Measurements from ENCODE around the gene SYT2.
"Not testable (repeated sequence)": the region's sequence is repeated elsewhere in the genome, so short reads cannot be mapped to it uniquely, and the experiment has no call there.

The SYT2 gene

DNA sequence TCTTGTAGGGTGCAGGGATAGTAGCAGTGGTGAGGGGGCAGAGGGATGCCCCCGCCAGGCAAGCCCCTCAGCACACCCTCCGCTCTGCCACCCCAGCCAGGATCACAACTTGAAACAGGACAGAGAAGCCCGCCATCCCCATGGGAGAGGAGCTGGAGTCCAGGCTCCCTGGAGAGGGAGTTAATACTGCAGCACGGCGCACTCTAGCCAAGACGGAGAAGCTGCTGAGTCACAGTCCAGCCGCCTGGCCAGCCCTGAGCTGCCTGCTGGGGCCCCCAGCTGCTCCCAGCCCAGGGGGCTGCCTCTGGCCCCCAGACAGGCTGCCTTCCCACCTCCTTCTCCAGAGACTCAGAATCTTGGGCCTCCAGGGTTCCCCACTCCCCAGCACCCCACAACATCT, 87.2 kb downstream of the SYT2 start:
- no peak for DNase-seq (ENCODE audit: low read depth)

DNA sequence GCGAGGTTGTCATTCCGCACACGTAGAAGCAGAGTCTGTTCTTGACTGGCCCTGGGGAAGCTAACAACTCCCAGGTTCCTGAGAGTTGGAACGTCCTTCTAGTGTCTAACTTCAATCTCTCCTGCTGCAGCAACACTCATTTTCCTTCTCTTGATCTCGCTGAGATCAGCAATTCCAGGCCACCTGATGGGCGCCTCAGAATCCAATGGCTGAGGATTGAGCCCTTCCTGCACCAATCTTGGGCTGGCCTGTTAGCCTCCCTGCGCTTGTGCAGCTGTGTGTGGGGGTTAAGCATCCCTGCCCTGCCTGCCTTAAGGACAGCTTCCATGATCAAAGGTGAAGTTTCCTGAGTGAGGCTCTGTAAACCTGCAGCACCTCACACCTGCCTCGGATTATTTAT, 87.9 kb downstream of the SYT2 start:
- no peak for DNase-seq (ENCODE audit: low read depth)

DNA sequence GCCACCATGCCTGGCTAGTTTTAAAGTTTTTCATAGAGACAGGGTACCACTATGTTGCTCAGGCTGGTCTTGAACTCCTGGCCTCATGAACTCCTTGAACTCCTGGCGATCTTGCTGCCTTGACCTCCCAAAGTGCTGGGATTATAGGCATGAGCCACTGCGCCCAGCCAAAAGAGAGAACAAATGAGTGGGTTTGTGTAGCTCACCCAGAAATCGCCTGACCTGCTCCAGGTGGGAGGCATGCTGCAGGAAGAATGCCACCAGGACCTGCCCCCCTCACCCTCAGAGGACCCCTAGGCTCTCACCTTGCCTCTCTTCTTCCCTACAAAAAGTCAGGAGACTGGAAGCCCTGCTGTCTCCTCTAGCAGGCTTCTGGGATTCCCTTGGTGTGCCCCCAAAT, 88.8 kb downstream of the SYT2 start:
- DNase-seq (ENCODE audit: low read depth) = no peak

DNA sequence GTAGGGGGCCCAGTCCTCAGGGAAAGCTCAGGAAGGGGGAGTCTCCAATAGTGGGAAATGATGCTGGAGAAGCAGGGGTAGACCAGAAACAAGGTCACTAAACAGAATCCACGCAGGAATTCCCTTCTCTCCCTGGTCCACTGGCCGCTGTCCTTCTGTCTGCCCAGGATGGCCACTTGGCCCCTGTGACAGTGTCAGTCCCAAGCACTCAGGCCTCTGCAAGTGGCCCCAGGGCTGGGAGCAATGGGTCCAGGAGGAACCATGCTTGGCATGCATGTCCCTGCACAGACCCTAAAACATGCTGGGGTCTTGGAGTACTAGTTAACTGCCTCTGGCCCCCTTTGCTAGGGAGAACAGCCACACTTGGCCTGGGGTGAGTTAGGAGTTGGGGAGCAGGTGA, 90.2 kb downstream of the SYT2 start:
- not testable (repeated sequence) for DNase-seq (ENCODE audit: low read depth)

DNA sequence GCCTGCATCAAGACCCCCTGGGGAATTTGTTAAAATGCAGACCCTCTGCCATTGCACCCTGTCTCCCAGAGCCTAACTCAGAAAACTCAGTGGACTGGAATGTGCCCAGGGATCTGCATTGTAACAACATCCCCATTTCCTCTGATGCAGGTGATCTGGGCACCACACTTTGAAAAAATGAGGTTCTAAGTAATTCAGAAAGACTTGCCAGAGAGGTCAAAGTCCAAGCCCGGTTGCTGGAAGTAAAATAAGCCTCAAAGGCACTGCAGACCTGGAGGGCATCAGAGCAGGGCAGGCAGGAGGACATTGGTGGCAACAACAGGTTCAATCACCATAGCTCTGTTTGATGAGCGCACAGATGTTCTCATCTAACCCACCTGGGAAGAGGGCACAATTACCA, 90.7 kb downstream of the SYT2 start:
- no peak for DNase-seq (ENCODE audit: low read depth)

DNA sequence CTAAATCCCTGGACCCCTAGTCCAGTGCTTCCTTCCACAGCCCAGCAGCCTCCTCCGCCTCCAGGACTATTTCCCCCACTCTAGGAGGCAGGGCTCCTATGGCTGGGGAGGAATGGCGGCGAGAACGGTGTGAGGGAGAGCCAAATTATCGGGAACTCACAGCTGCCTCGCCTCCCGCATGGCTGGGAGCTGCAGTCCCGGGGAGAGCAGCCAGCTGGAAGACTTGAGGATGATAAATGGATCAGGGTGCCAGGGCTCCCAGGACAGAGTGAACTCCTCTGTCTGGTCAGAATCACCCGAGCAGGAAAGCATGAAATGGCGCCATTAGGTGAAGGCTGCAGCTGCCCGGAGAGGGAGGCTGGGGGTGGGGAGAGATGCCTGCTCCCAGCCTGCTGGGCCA, 91.2 kb downstream of the SYT2 start:
- not testable (repeated sequence) for DNase-seq (ENCODE audit: low read depth)

DNA sequence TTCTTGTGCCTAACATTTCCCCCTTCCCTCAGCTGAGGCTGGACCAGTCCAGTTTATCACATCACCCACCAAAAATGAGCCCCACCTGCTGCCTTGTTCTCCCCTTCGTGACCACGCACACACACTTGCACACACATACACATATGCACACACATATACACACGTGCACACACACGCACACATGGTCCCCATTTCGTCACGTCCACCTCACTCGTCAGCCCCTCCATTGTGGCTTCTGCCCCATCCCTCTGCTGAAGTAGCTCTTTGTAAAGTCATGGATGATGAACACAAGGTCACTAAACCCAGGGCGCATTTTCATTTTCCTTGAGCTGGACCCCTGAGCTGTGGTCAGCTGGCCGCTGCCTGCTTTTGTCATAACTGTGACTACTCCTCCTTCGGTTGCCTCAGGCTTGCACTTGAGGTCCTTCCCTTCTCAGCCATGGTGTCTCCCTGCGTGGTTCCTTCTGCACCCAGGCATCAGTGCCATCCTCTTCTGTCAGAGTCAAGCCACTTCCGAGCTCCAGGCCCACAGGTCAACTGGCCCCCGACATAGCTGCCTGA, 93.8 kb downstream of the SYT2 start:
- no peak for DNase-seq (ENCODE audit: low read depth)

DNA sequence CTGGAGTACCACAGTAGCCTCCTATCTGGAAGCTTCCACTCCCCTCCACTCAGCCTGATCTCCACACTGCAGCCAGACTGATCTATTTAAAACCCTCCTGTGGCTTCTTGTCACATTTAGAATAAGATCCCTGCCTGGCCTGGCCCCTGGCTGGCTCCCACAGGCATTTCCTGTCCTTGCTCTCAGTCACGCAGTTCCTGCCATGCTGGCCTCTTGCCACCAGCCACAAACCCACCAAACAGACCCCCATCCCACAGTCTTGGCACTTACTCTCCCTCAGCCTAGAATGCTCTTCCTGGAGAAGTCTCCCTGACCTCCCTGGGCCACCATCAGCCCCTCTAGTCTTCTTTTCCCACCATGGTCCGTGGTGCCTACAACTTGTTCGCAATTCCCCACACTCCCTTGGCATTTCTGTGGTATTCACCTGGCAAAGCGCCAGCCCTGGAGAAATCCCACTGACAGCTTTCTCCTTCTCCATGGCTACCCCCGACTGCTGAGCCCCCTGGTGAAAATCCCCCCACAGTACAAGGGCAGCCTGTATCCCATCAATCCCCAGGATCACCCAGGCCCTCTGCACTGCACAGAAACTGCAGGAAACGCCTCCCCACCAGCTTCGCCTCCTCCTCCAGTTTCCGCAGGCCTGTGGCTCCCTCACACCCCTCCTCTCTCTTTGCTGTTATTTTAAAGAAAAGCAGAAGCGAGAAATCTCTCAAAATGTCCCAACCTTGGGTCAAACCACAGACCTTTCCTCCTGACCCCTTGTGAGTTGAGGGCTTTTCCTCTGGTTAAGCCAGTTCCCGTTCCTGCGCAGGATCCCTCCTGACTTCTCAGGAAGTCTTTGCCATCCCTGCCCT, 94.5 kb downstream of the SYT2 start:
- no peak for DNase-seq (ENCODE audit: low read depth)

DNA sequence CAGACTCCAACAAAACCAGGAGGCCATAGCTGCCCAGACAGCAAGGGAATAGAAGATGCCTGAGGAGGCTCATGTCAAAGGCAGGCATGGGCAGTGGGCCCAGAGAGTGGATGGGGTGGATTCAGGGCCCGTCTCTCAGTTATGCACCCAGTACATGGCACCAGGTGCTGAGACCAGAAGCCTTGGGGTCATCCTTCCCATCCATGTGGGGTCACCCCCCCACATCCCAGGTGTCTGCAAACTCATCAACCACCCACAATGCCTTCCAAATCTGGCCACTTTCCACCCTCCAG, 95.1 kb downstream of the SYT2 start:
- not testable (repeated sequence) for DNase-seq (ENCODE audit: low read depth)

DNA sequence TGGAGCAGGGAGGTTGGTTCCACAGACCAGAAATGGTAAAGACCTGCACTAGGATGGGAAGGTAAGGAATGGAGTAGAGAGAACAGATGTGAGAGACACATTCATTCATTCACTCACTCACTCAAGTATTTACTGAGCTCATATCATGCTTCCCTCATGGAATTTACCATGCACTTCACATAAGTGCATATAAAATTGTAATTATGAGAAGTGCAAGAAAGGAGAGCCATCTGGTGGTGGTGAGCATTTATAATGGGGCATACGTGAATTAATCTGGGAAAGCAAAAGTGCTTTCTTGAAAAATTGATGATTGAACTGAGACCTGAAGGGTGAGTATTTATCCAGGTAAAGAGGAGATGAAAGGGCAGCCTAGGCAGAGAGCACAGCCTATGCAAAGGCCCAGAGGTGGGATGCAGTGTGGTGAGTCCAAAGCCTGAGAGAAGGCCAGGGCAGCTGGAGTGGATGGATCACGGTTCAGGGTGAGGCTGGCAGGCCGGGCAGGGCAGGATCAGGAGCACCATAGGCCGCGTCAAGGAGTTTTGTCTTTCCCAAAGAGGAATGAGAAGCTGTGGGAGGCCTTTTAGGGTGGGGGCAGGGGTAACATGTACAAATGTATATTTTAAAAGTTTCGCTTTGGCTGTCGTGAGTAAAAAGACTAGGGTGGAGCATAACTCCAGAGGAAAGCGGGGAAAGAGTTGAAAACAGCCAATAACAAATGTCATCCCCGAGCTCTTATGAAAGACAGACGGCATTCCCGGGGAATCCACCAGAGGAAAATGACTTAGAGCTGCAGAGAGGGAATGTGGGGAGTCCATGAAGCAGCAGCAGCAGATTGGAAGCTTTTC, 95.7 kb downstream of the SYT2 start:
- not testable (repeated sequence) for DNase-seq (ENCODE audit: low read depth)

DNA sequence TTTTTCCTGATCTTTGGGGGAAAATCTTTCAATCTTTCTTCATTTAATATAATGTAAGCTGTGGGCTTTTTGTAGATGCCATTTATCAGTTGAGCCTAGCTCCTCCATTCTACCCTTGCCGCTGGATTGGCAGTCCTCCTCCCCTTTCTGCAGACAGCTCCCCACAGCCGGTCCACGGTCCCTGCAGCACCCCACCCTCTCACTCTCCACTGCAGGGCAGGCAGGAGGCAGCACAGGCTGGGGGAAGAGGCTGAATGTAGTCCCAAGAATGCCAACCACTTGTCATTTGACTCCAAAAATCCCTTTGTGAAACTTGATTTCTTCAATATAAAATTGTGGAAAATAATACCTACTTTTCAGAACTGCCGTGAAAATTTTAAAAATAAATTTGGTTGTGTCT, 96.7 kb downstream of the SYT2 start:
- DNase-seq (ENCODE audit: low read depth) = no peak

DNA sequence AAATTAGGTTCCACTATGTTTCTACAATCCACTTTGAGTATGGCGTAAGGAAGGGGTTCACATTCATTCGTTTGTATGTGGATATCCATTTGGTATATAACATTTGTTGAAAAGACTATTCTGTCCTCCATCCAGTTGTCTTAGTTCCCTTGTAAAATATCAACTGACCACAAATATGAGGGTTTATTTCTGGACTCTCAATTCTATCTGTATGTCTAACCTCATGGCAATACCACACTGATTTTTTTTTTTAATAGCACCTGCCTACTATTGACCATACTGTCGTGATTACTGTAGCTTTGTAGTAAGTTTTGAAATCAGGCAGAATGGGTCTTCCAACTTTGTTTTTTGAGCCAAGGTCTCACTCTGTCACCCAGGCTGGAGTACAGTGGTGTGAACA, 98.2 kb downstream of the SYT2 start:
- DNase-seq (ENCODE audit: low read depth) = not testable (repeated sequence)

DNA sequence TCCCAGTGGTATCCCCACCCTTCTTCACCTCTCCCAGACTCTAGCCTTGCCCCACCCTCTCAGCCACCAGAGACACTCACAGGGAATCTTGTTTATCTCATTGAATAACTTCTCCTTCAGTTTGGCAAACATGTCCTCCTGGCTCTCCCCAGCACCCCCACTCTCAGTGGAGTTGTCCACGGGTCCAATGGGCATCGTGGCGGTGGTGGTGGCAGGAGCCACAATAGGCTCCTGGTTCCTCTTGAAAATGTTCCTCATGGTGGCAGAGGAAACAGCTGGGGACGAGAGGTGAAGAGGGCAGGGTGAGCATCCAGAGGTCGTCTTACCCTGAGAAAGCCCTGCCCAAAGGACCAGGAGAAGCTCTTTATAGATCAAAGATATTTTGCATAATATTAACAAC, 104.7 kb downstream of the SYT2 start:
- DNase-seq (ENCODE audit: low read depth) = no peak

DNA sequence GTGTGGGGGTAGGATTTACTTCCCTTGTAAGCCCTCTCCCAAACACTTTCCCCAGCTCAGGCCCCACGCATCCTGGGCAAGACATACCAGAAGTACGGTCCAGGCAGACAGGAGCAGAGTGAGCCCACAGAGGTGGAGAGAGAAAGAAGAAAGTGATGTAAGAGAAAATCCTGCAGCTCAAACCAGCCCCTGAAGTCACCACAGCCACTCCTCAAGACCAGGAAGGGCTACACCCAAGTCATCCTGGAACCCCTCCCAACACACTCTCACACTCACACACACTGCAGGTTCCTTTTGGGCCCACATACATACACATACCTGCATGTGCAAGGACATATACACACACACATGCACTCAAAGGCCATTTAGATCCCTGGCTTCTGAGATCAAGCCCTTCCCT, 106.8 kb downstream of the SYT2 start:
- no peak for DNase-seq (ENCODE audit: low read depth)

DNA sequence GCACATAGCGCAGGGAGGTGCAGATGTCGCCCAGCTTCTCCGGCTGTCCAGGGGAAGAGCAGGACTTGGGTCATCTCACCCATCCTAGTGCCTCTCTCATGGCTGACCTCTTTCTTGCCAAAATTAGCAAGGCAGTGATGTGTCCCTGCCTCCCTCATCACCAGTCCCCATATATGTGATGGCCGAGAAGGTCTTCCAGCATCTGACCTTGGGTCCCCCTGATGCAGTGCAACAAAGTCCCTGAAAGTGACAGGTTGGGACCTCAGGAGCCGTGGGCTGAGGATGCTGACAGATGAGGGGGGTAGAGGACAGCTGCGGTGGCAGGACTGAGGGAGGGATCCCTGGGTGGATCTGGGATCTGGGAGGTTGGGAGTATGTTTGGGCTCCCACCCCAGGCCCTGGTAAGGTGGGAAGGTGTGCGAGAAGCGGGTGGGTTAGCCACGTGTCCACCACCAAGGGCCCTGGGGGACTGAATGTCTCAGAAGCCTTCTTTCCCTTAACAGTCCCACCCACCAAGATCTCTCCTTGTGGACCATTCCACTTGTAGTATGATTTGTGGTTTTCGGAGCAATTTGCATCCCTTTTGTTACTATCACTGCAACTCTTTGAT, 109.7 kb downstream of the SYT2 start:
- no peak for DNase-seq (ENCODE audit: low read depth)

DNA sequence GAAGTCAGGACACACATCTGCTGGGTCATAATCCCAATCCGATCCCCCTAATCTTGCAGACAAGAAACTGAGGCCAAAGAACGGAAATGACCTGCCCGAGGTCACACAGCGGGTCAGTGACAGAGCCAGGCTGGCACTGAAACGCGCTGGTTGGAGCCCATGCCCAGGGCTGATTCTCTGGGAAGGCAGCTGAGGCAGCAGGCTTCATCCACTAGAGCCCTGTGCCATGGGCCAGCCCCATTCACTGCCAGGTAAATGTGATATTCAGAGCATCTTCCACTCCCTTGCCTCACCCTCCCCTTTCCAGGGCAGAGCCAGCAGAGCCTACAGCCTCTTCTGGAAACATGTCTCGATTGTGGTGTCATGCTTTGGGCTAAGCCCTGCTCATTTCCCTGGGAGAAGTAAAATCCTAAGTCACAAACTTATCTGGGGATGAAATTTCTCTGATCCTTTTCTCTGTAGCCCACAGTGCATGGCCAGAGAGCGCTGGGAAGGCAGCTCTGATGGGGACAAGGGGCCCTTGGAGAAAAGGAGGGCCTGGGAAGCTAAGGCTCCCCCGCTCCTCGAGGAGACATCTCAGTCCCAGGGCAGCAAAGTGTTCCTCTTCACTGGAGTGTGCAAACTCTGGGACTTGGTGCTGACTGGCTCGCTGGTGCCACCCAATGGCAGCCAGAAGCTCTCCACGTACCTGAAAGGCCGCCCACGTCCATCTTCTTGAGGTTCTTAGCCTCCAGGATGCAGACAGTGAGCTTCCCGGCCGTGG, 110.4 kb downstream of the SYT2 start:
- DNase-seq (ENCODE audit: low read depth) = no peak

DNA sequence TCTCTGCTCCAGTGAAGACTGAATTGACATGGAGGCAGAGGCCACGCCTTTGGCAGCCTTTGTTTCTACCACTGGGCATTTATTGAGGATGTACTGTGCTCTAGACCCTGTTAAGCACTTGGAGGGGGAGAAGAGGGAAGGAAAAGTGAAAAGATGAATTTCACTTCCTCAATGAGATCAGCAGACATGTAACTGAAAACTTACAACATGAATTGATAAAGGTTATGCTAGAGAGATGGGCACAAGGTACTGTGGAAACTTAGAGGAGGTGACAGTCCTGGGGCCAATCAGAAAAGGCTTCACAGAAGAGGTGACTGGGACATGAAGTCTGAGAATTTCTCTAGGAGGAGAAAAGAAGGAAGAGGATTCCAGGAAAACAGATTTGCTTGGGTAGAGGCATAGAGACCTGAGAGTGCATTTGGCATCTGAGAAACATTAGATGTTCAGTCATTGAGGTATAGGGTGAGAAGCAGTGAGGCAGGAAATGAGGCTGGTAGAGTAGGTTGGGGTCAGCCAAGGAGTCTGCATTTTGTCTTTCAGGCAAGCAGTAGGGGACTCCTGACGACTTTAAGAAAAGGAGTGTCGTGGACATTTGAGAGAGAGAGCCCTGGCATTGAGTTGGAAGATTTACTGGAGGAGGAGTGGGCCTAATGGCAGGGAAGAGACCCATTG, 113.0 kb downstream of the SYT2 start:
- DNase-seq (ENCODE audit: low read depth) = no peak

DNA sequence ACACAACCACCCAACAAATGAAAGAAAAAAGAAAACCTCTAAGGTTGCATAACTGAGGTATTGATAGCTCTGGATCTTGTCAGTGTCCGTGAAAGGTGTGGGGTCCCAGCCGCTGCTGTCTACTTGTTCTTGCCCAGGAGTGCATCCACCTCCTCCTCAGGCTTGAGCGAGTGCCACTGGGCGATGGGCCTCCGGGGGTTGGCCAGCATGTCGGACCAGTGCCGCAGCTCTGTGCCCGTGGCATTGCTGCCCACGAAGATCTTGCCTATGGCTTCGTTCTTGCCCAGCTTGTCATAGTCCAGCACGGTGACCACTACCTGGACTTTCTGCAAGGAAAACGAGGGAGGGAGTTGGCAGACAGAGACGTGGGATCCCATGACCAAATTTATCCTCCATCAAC, 113.6 kb downstream of the SYT2 start:
- DNase-seq (ENCODE audit: low read depth) = no peak

DNA sequence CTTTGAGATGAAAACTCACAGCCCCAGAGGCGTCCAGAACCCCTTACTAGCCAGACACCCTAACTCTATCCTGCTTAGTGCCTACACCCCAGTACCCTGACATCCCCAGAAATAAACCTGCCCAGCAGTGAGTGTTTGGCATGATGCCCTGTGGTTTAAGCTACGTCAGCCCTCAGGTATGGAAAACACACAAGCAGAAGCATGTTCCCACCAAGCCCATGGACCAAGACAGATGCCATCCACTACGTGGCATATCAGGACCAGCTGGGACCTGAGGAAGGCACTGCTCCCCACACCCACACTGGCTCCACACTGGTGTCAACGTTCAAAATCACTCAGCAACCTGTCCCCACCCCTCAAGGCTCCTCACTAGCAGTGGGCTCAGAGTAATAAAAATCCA, 116.4 kb downstream of the SYT2 start:
- DNase-seq (ENCODE audit: low read depth) = no peak

DNA sequence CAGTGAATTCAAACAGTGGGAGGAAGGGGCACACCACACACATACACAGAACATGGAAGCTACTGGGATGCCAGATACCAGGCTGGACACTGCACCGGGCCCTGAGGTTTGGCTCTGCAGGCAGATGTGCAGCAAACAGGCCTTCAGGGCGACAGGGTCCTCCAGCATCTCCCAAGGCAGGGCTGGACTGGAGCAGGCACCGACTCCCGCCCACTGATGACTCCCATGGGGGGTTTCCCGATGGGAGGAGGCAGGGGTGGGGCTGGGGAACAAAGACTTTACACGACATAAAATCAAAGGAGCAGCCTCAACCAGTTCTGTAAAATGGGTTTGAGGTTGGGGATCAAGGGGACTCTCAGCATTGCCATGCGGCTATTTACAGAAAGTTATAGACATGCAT, 118.1 kb downstream of the SYT2 start:
- DNase-seq (ENCODE audit: low read depth) = no peak

DNA sequence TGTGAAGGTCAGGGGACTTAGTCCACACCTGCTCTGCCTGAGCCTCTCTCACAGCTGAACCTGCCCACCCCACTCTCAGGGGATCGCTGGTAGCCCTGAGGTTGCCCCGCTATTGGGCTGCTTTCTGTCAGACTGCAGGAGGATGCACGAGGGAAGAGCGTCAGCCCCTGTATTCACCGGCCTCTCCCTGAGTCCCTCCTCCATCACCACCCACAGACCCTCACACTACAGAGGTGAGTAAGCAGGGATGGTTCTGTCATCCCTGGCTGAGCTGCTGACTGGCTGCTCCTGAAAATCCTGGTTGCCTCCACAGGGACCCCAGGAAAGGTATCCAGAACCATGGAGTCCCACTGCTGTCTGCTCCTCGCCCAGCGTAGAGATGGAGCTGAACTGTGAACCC, 118.7 kb downstream of the SYT2 start:
- no peak for DNase-seq (ENCODE audit: low read depth)

Data from activated T-helper 1 cell treated with Interleukin-2 at 50 U/mL for 16 hours (primary cell).